GM12878 (cell line): ENCODE data around the gene NMUR2.

Source experiments
- CBX3 ChIP-seq: fragments of 200-600 bp; sonication (generic); IDR thresholded peaks from 2 replicates; pipeline ENCODE4 v1.6.1; 2016; ENCODE audit warnings: low read depth, borderline replicate concordance
- EP300 ChIP-seq, 2 experiments: fragments of 150-350 bp in 1 of 2; IDR thresholded peaks; 2 replicates each; pipeline ENCODE4 v1.6.1; 2011 to 2012; ENCODE audit warnings: low read depth in 2 of 2, low read length in 2 of 2, borderline replicate concordance in 1 of 2, improper control_type of control experiment in 1 of 2, inconsistent platforms in 1 of 2; ENCODE audit not compliant: control insufficient read depth in 1 of 2
- HDAC2 ChIP-seq: fragments of 200-600 bp; sonication (generic); IDR thresholded peaks from 2 replicates; pipeline ENCODE4 v1.6.1; 2017
- SIX5 ChIP-seq: IDR thresholded peaks from 2 replicates; pipeline ENCODE4 v1.6.1; 2011; ENCODE audit warnings: mild to moderate bottlenecking, low read depth, low read length, moderate library complexity; ENCODE audit not compliant: severe bottlenecking
- TF ChIP-seq, protein P1 (sequence below): IDR thresholded peaks from 2 replicates; pipeline ENCODE4 v1.6.1; 2011; ENCODE audit warnings: low read depth, mild to moderate bottlenecking, low read length, moderate library complexity, borderline replicate concordance; ENCODE audit errors: extremely low read depth

DNA sequence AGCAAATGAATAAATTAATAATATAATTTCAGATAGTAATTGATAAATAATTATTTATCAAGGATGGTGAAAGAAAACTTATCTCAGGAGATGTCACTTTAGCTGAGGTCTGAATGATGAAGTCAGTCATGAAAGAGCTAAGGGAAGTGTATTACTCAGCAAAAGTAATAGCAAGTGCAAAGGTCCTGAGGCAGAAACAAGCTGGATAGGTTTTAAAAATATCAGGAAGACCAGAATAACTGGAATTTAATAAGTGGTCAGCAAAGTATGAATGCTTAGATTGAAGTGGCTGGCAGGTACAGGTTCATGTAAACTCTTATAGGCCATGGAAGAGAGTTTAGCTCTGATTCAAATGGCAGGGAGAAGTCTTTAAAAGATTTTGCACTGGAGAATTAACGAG is 1.0 kb upstream of the NMUR2 start:
- TF ChIP-seq, protein P1, sequence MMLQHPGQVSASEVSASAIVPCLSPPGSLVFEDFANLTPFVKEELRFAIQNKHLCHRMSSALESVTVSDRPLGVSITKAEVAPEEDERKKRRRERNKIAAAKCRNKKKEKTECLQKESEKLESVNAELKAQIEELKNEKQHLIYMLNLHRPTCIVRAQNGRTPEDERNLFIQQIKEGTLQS, result no peak
- no peak for TF ChIP-seq CBX3
- TF ChIP-seq EP300 (IDR thresholded peaks at IDR 0.05; ENCODE audit: borderline replicate concordance in 1 of 2, control insufficient read depth in 1 of 2, low read depth in 2 of 2, low read length in 2 of 2), result no peak
- no peak for TF ChIP-seq SIX5
- TF ChIP-seq HDAC2, result no peak
